GM12892 (cell line): ENCODE data around the gene PRELID3B.

ENCODE experiments used
- DNase-seq: peaks from one replicate; pipeline ENCODE4 v3.0.0; 2011; ENCODE audit not compliant: insufficient read length
- FAIRE-seq: peaks from 2 replicates; lab custom pipeline; 2011; peaks lifted over from hg19 to GRCh38; lab: Jason Lieb, UNC
- POLR2A ChIP-seq: IDR thresholded peaks from 2 replicates; pipeline ENCODE4 v1.6.1; 2011; ENCODE audit warnings: low read depth, low read length, control low read depth
- POLR2AphosphoS5 ChIP-seq: IDR thresholded peaks from 2 replicates; pipeline ENCODE4 v1.6.1; 2011; ENCODE audit warnings: low read depth, low read length, control low read depth
- TAF1 ChIP-seq: IDR thresholded peaks from 2 replicates; pipeline ENCODE4 v1.6.1; 2011; ENCODE audit warnings: low read depth, mild to moderate bottlenecking, control low read depth, low read length, borderline replicate concordance

Gene PRELID3B

DNA sequence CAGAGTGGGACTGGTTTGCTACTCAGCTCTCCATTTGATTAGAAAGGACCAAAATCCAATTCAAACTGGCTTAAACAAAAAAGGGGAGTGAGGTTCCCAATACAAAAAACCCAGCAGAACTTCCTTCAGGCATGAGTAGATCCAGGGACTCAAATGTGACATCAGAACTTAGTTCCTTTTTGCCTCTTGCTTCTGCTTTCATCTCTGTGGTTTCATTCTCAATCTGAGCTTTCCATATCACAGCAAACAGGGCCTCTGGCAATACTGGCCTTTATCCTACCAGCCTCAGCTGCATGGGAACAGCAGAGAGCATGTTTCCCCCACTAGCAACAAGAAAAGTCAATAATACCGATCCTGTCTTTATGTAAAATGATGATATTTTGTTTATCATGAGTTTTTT, 28.6 kb upstream of the PRELID3B start:
- TF ChIP-seq POLR2A (no peak), POLR2AphosphoS5 (no peak), TAF1 (no peak)
- FAIRE-seq = no peak
- DNase-seq = no peak

DNA sequence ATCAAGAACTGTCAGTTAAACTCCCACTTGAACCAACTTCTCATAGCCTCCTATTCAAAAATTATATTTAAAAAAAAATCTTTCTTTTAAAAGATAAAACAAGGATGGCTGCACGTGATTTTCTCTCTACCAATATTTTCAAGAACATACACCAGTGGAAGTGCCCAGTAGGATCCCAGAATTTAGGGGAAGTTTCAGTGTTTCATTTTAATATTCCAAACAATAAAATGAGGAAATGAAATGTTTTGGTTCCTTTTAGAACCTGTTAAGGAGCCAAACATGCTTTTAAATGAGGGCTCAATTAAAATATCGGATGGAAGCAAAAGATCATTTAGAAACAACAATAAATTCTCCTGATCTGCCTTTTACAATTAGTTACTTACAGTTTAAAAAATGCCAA, 26.4 kb upstream of the PRELID3B start:
- FAIRE-seq (no peak), DNase-seq (no peak)
- TF ChIP-seq TAF1 (no peak), POLR2A (no peak), POLR2AphosphoS5 (no peak)

DNA sequence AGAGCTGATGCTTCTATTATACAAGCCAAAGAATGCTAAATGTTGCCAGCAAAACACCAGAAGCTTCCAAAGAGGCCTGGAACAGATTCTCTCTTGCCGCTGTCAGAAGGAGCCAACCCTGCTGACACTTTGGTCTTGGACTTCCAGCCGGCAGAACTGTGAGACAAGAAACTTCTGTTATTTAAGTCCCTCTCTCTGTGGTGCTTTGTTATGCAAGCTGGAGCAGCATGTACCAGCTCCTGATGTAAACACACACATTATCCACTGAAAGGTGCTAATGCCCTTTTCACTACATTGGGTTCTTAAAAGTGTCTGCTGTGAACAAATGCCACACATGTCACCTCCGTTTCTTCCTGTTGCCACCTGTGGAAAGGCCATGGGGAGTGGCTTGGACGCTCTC, 25.9 kb upstream of the PRELID3B start:
- DNase-seq = no peak
- TF ChIP-seq POLR2AphosphoS5 (no peak), TAF1 (no peak), POLR2A (no peak)
- no peak for FAIRE-seq

DNA sequence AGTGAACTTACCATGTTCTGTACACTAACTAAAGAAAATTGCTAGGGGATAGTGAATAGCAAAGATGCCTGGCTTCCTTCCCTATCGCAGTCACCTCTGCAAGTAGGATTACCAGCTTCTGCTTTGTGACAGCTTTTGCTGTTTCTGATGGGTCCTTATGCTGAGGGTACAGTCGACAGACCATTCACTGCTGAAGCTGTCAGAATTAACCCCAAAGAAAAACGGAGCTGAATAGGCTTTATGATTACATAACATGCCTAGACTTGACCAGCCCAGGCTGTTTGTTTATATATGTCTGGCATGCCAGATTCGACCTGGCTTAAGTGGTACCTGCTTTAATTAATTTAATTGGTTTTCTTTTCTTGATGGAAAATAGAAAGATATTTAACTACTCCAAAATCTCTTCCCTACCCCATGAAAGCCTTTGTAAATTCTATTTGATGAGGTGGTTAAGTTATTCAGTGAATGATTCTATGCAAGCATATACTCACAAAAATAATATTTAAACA, 21.7 kb upstream of the PRELID3B start:
- TF ChIP-seq TAF1 (no peak), POLR2A (no peak), POLR2AphosphoS5 (no peak)
- DNase-seq (no peak), FAIRE-seq (no peak)

DNA sequence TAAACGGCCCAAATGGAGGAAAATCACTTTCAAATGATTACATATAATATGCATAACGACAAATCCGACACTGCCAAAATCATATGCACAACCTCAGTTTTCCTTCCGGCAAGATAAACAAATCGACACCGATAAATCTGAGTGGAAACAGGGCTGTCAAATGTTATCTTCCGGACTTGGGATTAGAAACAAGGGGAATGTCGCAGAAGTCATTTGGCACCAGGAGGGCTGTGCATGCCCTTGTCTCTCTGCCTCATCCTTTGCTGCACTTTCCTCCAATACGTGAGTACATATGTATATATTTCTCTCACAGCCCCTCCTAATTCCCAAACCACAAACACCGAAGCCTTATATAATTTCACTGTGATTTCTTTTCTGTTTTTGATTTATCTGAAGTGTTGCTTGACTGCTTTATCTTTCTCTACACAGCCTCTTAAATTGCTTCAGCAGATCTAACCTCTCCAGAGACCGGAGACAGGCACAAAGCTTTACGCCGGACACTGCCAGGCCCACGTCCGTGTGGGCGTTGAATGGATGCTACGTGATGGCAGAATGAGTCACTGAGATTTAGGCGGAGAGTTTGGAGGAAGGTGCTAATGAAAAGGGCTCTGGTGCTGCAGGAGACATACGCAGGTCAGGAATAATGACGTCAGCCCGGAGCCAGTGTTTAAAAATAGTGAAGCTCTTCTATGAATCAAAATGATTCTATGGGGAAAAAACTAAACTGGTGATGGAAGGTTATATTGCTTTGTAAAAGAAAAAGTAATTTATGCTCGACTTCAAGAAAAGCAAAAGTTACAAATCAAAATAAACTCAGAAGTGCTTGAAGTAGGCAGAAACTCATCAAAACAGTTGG, 21.0 kb upstream of the PRELID3B start:
- DNase-seq (no peak), FAIRE-seq (no peak)
- TF ChIP-seq POLR2A (no peak), TAF1 (no peak), POLR2AphosphoS5 (no peak)

DNA sequence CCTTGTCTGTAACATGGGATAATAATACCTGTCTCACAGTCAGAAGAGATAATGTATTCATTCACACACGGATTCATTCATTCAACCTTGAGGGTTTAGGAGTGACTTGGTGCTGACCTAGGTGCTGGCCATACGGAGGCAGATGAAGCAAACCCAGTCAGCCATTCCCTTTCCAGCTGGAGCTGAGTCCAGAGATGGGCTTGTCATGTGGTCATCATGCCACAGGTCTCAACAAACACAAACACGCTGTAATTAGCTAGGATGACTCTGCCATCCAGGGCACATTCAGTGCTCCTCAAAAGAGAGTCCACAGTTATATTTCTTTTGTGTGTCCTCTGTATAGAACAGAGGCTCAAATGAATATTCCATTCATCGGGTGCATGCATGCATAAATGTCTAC, 19.5 kb upstream of the PRELID3B start:
- DNase-seq (no peak), FAIRE-seq (no peak)
- TF ChIP-seq POLR2A (no peak), POLR2AphosphoS5 (no peak), TAF1 (no peak)

DNA sequence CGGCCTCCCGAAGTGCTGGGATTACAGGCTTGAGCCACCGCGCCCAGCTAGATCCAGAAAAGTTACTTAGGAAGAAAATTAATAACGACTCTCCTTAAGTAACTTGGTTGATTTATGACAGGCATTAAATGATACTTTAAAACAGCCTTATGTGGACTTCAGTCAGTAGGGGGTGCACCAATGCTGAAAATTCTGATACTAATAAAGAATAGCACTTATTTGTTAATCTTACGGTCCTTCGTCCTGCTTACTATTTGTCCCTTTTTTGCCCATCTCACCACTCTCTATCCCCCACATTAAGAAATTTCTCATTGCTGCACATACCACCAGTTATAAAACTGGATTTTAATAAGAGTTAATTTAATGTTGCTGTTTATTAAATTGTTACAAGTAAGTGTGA, 12.7 kb upstream of the PRELID3B start:
- TF ChIP-seq POLR2A (no peak), POLR2AphosphoS5 (no peak), TAF1 (no peak)
- no peak for FAIRE-seq
- DNase-seq = no peak

DNA sequence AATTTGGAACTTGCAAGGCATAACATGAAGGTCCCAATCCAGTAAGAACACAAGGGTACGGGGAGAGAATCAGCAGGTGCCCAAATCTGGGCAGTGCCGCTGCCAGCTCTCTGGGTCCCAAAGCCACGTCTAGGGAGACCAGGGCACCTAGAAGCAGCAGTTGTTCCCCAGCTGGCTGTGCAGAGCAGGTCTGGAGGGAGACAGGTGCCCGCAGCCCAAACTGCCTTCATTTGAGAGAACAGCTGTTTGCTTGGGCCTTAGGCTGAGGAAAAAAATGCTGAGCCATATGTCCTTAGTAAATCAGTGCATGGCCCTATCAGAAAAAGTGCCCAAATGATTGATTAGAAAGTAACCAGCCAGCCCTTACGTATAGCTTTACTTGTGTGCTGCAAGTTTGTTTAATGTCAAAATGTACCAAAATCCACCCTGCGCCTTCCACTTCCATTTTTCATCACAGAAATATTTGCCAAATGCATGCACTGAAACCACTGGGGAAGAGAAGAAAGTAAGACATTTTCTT, 9.1 kb upstream of the PRELID3B start:
- TF ChIP-seq POLR2AphosphoS5 (no peak), POLR2A (no peak), TAF1 (no peak)
- DNase-seq = no peak
- FAIRE-seq = no peak

DNA sequence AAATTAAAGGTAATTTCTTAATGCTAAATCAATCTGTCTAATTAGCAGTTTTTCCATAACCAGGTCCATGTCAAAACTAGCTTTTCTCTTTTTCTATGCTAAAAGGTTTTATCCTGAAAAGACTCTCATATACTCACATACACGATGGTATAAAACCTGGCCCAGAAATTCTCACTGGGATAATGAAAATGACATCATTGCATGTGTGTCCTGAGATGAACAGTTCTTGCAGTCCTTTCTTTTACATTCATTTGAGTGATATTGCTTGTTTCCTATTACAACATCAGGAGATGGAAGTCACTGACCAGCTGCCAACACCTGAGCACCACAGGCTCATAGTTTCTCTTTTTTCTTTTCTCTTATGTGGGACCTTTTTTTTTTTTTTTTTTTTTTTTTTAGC, 7.9 kb upstream of the PRELID3B start:
- TF ChIP-seq POLR2A (no peak), TAF1 (no peak), POLR2AphosphoS5 (no peak)
- no peak for FAIRE-seq
- DNase-seq = no peak

DNA sequence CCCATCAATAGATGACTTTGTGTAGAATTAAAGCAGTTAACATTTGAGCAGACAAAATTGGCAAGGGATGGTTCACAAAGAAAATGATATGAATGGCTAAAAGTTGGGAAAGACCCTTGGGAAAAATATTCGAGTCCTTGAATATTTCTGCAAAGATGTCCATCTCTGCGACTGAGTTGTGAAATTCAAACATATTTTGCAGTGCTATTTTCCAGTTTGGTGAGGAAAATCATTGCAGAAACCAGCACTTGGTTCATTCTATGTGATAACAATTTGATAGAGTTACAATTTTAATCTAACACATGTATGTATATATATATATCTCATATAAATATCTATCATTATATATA, 6.1 kb upstream of the PRELID3B start:
- TF ChIP-seq POLR2A (no peak), TAF1 (no peak), POLR2AphosphoS5 (no peak)
- no peak for DNase-seq
- no peak for FAIRE-seq

DNA sequence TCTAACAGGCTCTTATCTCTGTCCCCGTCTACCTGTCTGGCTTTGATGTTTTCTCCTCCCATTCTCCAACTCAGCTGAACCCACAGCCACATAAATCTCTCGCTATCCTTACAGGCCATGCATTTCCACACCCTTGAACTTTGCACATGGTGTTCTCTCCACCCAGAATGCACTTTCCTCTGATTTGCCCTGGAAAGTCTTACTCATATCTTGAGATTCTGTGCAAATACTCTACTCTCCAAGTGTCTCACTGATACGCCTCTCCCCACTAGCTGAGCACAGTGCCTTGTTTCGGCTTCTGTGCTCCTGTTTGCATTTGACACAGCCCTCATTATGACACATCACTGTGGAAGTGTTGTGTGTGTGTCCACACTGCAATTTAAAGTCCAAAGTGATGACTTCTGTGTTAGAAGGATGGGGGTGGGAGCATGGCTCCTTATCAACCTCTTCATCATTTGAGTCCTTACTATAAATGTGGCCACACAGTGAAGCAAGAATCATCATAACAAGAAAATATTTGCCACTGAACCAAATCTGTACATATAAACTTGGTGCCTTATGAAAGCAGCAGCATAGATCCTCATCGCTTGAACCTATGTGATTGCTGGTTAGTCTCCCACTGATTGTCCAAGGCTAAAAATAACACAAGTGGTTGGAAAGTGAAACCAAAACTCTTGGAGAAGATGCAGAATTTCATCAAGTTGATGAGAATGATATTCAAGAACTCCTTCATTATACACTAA, 5.5 kb upstream of the PRELID3B start:
- FAIRE-seq = no peak
- DNase-seq = no peak
- no peak for TF ChIP-seq POLR2A
- no peak for TF ChIP-seq TAF1
- TF ChIP-seq POLR2AphosphoS5 = no peak
